Endodermal cell (in vitro differentiated cells): ENCODE data around the gene TJAP1. TPM values are rescaled to one million over a fixed set of nuclear protein-coding genes. Genes with fewer than 3 reads are reported as not detected.

Experiments used
- DNase-seq: peaks from one replicate; pipeline ENCODE4 v3.0.0-alpha.2; 2017
- H3K27ac ChIP-seq: 2 replicates; pipeline ENCODE4 v1.5.1; 2013; ENCODE audit warnings: mild to moderate bottlenecking, low read depth, low read length, moderate library complexity
- H3K27me3 ChIP-seq: 2 replicates; pipeline ENCODE4 v1.6.1; 2013; ENCODE audit warnings: mild to moderate bottlenecking, low read length, moderate library complexity; ENCODE audit not compliant: insufficient read depth, control insufficient read depth, poor library complexity, severe bottlenecking
- H3K36me3 ChIP-seq: 2 replicates; pipeline ENCODE4 v1.7.0; 2013; ENCODE audit warnings: mild to moderate bottlenecking, low read length, moderate library complexity; ENCODE audit not compliant: control insufficient read depth, insufficient read depth
- H3K4me1 ChIP-seq: one replicate; pipeline ENCODE4 v1.7.0; 2013; ENCODE audit warnings: low read length; ENCODE audit not compliant: control insufficient read depth, insufficient read depth
- H3K4me3 ChIP-seq: 2 replicates; pipeline ENCODE4 v1.5.1; 2013; ENCODE audit warnings: mild to moderate bottlenecking, low read length, moderate library complexity
- H3K9ac ChIP-seq: 2 replicates; pipeline ENCODE4 v1.6.1; 2013; ENCODE audit warnings: mild to moderate bottlenecking, low read length, moderate library complexity; ENCODE audit not compliant: poor library complexity, severe bottlenecking; ENCODE audit errors: extremely low read depth
- H3K9me3 ChIP-seq: 2 replicates; pipeline ENCODE4 v1.6.1; 2013; ENCODE audit warnings: mild to moderate bottlenecking, low read length, moderate library complexity; ENCODE audit not compliant: control insufficient read depth
- H3K27ac Mint-ChIP-seq: 2 replicates; pipeline ENCODE4 v1.8.0; 2020; ENCODE audit warnings: mixed read lengths
- H3K27me3 Mint-ChIP-seq: 2 replicates; pipeline ENCODE4 v1.8.0; 2021; ENCODE audit warnings: mild to moderate bottlenecking, mixed read lengths; ENCODE audit not compliant: insufficient read depth
- H3K36me3 Mint-ChIP-seq: 2 replicates; pipeline ENCODE4 v1.8.0; 2020; ENCODE audit warnings: low read depth, mixed read lengths
- H3K4me1 Mint-ChIP-seq: 2 replicates; pipeline ENCODE4 v1.8.0; 2020; ENCODE audit warnings: mixed read lengths
- H3K4me3 Mint-ChIP-seq: 2 replicates; pipeline ENCODE4 v1.8.0; 2020; ENCODE audit warnings: mild to moderate bottlenecking, moderate library complexity, mixed read lengths
- H3K9me3 Mint-ChIP-seq: 2 replicates; pipeline ENCODE4 v1.8.0; 2020; ENCODE audit warnings: mild to moderate bottlenecking, mixed read lengths
- CTCF ChIP-seq: fragments of 200-600 bp; sonication (generic); conservative IDR thresholded peaks from 2 replicates; pipeline ENCODE4 v1.5.0; 2021; ENCODE audit warnings: antibody characterized with exemption, mild to moderate bottlenecking
- WGBS, 2 experiments: methylation state at CpG; one replicate each; pipeline versions ENCODE4 v1.1.5 to v1.1.7; 2013; ENCODE audit warnings: missing lambda C conversion rate in 2 of 2, mixed read lengths in 1 of 2; ENCODE audit not compliant: insufficient coverage in 1 of 2, insufficient read length in 1 of 2; 5-methylcytosine and 5-hydroxymethylcytosine counted together
- total RNA-seq, 2 donors: library from RNA; stranded (reverse); fragmentation: NEBNext Ultra II Directional in 1 of 2; extraction: Animal tissue kit (Norgen Biotek cat#: 25700) in 1 of 2; gene quantifications; 2 replicates in 1 of 2; 3 replicates in 1 of 2; pipeline ENCODE4 v1.2.1, GENCODE V29; 2021

Gene TJAP1
- total RNA-seq, 2 donors from 2014 or later, result 44.3 to 50.2 TPM

- H3K4me1 Mint-ChIP-seq, result peaks cover 11% of the 10 kb centered on the region
- H3K4me3 Mint-ChIP-seq, result no peak overlapping the region
- Histone ChIP-seq H3K4me3 (no peak overlapping the region), H3K9me3 (no peaks in the 10 kb centered on the region), H3K4me1 (peaks cover 9% of the 10 kb centered on the region), H3K27me3 (no peaks in the 10 kb centered on the region), H3K9ac (no peak overlapping the region), H3K36me3 (no peaks in the 10 kb centered on the region), H3K27ac (no peak overlapping the region)
- no peak for DNase-seq
- TF ChIP-seq CTCF, result no peak
- H3K27ac Mint-ChIP-seq, result no peak overlapping the region
- H3K9me3 Mint-ChIP-seq, result no peaks in the 10 kb centered on the region
- H3K27me3 Mint-ChIP-seq, result peaks cover 10% of the 10 kb centered on the region
- WGBS, 2 experiments, result 89 to 100% methylated on average over 4 of the region's 4 CpGs
- H3K36me3 Mint-ChIP-seq, result no peaks in the 10 kb centered on the region
Observed at GRCh38 chr6:43467752-43468151, 9.6 kb upstream of the TJAP1 start.

- Histone ChIP-seq H3K27me3 (no peaks in the 10 kb centered on the region), H3K9ac (no peak overlapping the region), H3K4me1 (peaks cover 9% of the 10 kb centered on the region), H3K9me3 (no peaks in the 10 kb centered on the region), H3K4me3 (no peak overlapping the region), H3K27ac (no peak overlapping the region), H3K36me3 (no peaks in the 10 kb centered on the region)
- no peak for DNase-seq
- TF ChIP-seq CTCF, result no peak
- Mint-ChIP-seq H3K4me1 (peaks cover 11% of the 10 kb centered on the region), H3K27ac (no peak overlapping the region), H3K27me3 (peaks cover 7% of the 10 kb centered on the region), H3K36me3 (no peaks in the 10 kb centered on the region), H3K4me3 (no peak overlapping the region), H3K9me3 (no peaks in the 10 kb centered on the region)
- WGBS, 2 experiments, result 88 to 92% methylated on average over 2 to 4 of the region's 4 CpGs
Observed at GRCh38 chr6:43468240-43468639, 9.1 kb upstream of the TJAP1 start.

- peak; percentile 67 for DNase-seq
- H3K4me3 ChIP-seq, result no peak overlapping the region
- H3K27me3 ChIP-seq, result no peaks in the 10 kb centered on the region
- 77 to 82% methylated on average over 9 to 13 of the region's 13 CpGs for WGBS, 2 experiments
- TF ChIP-seq CTCF, result no peak
- peaks cover 3% of the 10 kb centered on the region for H3K27me3 Mint-ChIP-seq
- H3K27ac Mint-ChIP-seq, result peak overlapping the region; percentile 86
- H3K4me1 ChIP-seq, result peaks cover 9% of the 10 kb centered on the region
- H3K9ac ChIP-seq, result no peak overlapping the region
- H3K9me3 Mint-ChIP-seq, result no peaks in the 10 kb centered on the region
- H3K4me1 Mint-ChIP-seq, result peaks cover 11% of the 10 kb centered on the region
- H3K36me3 Mint-ChIP-seq, result no peaks in the 10 kb centered on the region
- no peaks in the 10 kb centered on the region for H3K36me3 ChIP-seq
- H3K4me3 Mint-ChIP-seq, result no peak overlapping the region
- no peaks in the 10 kb centered on the region for H3K9me3 ChIP-seq
- no peak overlapping the region for H3K27ac ChIP-seq
Observed at GRCh38 chr6:43468748-43469681, 8.4 kb upstream of the TJAP1 start.
